Neural progenitor cell (in vitro differentiated cells): ENCODE data around the gene MED12L.

Source experiments
- CTCF ChIP-seq: fragments of 200-600 bp; sonication (generic); IDR thresholded peaks from 2 replicates; pipeline ENCODE4 v1.5.1; 2017; ENCODE audit warnings: antibody characterized with exemption, mild to moderate bottlenecking
- EZH2 ChIP-seq: fragments of 200-600 bp; sonication (generic); IDR thresholded peaks from 2 replicates; pipeline ENCODE4 v1.6.1; 2017; ENCODE audit warnings: antibody characterized with exemption, mild to moderate bottlenecking, moderate library complexity
- EZH2phosphoT487 ChIP-seq: fragments of 200-600 bp; sonication (generic); IDR thresholded peaks from 2 replicates; pipeline ENCODE4 v1.6.1; 2017; ENCODE audit warnings: antibody characterized with exemption

GRCh38 chr3:151383111-151383510 is 297.6 kb downstream of the MED12L start:
- TF ChIP-seq CTCF (no peak), EZH2phosphoT487 (no peak), EZH2 (no peak)
